Mucosa of descending colon (tissue), 3 donors: ENCODE data around the gene NFKBIL1. TPM values are rescaled to one million over a fixed set of nuclear protein-coding genes. Genes with fewer than 3 reads are reported as not detected.
"Not testable (repeated sequence)": the region's sequence is repeated elsewhere in the genome, so short reads cannot be mapped to it uniquely, and the experiment has no call there.

ENCODE experiments used
- ATAC-seq: fragments of 200-7000 bp; cut with Tn5 transposase; one replicate; pipeline ENCODE4 v1.9.1; 2020; ENCODE audit warnings: mild to moderate bottlenecking, moderate library complexity
- DNase-seq, 3 donors: peaks; one replicate each; pipeline ENCODE4 v3.0.0-alpha.2; 2020
- H3K36me3 ChIP-seq: fragments of 200-600 bp; one replicate; pipeline ENCODE4 v1.8.0; 2021; ENCODE audit warnings: low read depth, mild to moderate bottlenecking
- H3K4me1 ChIP-seq: fragments of 200-600 bp; one replicate; pipeline ENCODE4 v1.8.0; 2021; ENCODE audit warnings: low read depth, mild to moderate bottlenecking
- H3K4me3 ChIP-seq: fragments of 200-600 bp; one replicate; pipeline ENCODE4 v1.8.0; 2021; ENCODE audit warnings: mild to moderate bottlenecking
- H3K9me3 ChIP-seq: fragments of 200-600 bp; one replicate; pipeline ENCODE4 v1.8.0; 2021; ENCODE audit warnings: mild to moderate bottlenecking
- CTCF ChIP-seq: fragments of 200-600 bp; IDR thresholded peaks from one replicate; pipeline ENCODE4 v1.8.0; 2022; ENCODE audit warnings: antibody characterized with exemption, mild to moderate bottlenecking
- intact Hi-C, 2 donors: fragments of 100-400 bp; cut with DNase I in 1 of 2; cut with micrococcal nuclease in 1 of 2; formaldehyde crosslinking; loops; one replicate each; pipeline versions ENCODE4 v1.11.0 to v1.11.1; 2022; cut with DNase I, micrococcal nuclease
- total RNA-seq, 3 donors: library from RNA; stranded (reverse); fragmentation: NEBNext Ultra II Directional in 2 of 3; extraction: Animal tissue kit (Norgen Biotek cat#: 25700) in 2 of 3; gene quantifications; one replicate each; pipeline versions ENCODE4 v1.2.1 to v1.2.4, GENCODE V29; 2021 to 2023
- donor health status: DM: no; HTN: no; CAD: no; lungs with moderate emphysema.
- donor health status: DM: no; HTN: no; CAD: no.
- donor health status: DM: no; HTN: yes; CAD: no.

NFKBIL1 gene
- total RNA-seq, 3 donors from 2014 or later: 15.8 to 27.8 (median 18.3) TPM

DNA sequence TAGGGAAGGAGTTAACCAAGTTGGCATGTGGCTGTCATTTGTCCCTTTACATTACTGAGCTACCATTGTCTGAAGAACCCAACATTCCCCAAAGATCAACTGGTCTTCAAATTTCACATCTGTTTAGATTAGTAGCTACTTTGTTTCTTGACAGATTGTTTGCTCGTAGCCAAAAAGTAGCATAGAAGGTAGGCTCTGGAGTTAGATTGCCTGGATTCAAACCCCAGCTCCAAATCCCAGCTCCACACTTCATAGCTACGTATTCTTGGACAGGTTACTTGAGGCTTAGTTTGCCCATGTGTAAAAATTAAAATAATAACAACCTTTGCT lies 1.1 kb downstream of the NFKBIL1 start:
- no peak for TF ChIP-seq CTCF
- Histone ChIP-seq H3K4me3 (no peak overlapping the region), H3K9me3 (no peaks in the 10 kb centered on the region), H3K4me1 (peaks cover 12% of the 10 kb centered on the region), H3K36me3 (no peaks in the 10 kb centered on the region)
- DNase-seq: no peak
- no peak for ATAC-seq
- intact Hi-C loops: loop anchor here (5.0 kb wide), 2 partner anchors 44 to 49 kb away; partner anchors contain the start of gene NCR3 (in 1 of the 2)

DNA sequence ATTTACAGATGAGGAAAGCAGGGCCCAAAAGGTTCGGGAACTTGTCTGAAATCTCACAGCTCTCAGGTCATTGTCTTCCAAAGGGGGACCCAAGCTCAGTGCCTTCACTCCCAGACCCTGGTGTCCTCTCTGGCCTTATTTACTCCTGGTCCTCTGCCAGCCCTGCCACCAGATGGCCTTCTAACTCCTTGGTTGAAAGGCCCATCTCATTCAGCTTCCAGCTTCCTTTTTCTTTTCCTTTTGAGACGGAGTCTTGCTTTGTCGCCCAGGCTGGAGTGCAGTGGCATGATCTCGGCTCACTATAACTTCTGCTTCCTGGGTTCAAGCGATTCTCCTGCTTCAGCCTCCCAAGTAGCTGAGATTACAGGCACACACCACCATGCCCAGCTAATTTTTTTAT lies 4.0 kb downstream of the NFKBIL1 start:
- H3K9me3 ChIP-seq, intact Hi-C loops, H3K36me3 ChIP-seq, H3K4me3 ChIP-seq: not testable (repeated sequence)
- peaks cover 12% of the 10 kb centered on the region for H3K4me1 ChIP-seq
- ATAC-seq (peak; percentile 17), DNase-seq (peak in 2 of 3 donors; percentile 64 to 65)
- peak; percentile 17 for TF ChIP-seq CTCF

DNA sequence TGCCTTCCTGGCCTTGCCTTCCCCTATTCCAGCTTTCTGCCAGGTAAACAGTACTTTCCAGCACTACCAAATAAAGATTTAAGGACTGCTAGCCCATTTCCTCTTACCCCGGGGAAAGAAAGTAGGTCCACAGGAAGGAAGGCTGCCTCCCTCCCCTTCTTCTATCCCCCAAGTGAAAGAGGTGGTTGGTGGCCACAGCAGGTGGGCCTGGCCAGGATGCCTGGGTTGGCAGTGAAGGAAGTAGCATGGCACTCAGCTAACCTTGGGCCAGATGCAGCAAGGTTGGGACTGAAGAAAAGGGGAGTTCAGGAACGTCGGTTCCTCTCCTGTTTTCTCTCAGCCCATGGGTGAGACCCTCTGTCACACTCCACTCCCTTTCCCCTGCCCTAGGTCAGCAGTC lies 8.9 kb downstream of the NFKBIL1 start:
- Histone ChIP-seq H3K4me3 (no peak overlapping the region), H3K4me1 (peaks cover 3% of the 10 kb centered on the region), H3K9me3 (no peaks in the 10 kb centered on the region), H3K36me3 (peaks cover 4% of the 10 kb centered on the region)
- intact Hi-C loops: no loop called here
- TF ChIP-seq CTCF: no peak
- ATAC-seq: no peak
- no peak for DNase-seq

DNA sequence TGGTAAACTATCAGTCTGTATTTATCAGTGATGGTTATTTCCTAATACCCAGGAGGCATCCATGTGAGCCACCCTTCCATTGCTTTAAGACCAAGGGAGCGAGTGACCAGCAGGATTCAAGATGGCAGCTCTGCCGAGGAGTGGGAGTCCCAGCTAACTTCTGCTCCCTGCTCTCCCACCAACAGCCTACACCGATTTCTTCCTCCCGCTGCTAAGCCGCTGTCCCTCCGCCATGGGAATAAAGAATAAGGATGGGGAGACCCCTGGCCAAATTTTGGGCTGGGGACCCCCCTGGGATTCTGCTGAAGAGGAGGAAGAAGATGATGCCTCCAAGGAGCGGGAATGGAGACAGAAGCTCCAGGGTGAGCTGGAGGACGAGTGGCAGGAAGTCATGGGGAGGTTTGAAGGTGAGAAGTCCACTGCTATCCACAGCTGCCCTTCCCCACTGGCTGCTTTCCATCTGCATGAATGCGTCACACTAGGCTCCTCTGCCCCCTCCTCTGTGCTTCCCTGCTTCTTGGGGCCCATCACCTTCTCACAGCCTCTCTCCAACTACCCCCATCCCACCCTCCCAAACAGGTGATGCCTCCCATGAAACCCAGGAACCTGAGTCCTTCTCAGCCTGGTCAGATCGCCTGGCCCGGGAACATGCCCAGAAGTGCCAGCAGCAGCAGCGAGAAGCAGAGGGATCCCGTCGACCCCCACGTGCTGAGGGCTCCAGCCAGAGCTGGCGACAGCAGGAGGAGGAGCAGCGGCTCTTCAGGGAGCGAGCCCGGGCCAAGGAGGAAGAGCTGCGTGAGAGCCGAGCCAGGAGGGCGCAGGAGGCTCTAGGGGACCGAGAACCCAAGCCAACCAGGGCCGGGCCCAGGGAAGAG lies 10.3 kb downstream of the NFKBIL1 start:
- no peak for DNase-seq
- H3K36me3 ChIP-seq: peaks cover 4% of the 10 kb centered on the region
- no peak for ATAC-seq
- peaks cover 3% of the 10 kb centered on the region for H3K4me1 ChIP-seq
- no peak for TF ChIP-seq CTCF
- intact Hi-C loops: no loop called here
- no peak overlapping the region for H3K4me3 ChIP-seq
- no peaks in the 10 kb centered on the region for H3K9me3 ChIP-seq

GRCh38 chr6:31558318-31558625 lies 10.9 kb downstream of the NFKBIL1 start:
- DNase-seq (no peak), ATAC-seq (no peak)
- no peaks in the 10 kb centered on the region for H3K9me3 ChIP-seq
- peaks cover 4% of the 10 kb centered on the region for H3K36me3 ChIP-seq
- intact Hi-C loops: no loop called here
- TF ChIP-seq CTCF: no peak
- peaks cover 3% of the 10 kb centered on the region for H3K4me1 ChIP-seq
- no peak overlapping the region for H3K4me3 ChIP-seq
